ENCODE results near the gene PPP4R2.
A peak's percentile ranks its signal among the peaks of the same experiment; 100 is the strongest.

PPP4R2 gene, protein sequence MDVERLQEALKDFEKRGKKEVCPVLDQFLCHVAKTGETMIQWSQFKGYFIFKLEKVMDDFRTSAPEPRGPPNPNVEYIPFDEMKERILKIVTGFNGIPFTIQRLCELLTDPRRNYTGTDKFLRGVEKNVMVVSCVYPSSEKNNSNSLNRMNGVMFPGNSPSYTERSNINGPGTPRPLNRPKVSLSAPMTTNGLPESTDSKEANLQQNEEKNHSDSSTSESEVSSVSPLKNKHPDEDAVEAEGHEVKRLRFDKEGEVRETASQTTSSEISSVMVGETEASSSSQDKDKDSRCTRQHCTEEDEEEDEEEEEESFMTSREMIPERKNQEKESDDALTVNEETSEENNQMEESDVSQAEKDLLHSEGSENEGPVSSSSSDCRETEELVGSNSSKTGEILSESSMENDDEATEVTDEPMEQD

DNA sequence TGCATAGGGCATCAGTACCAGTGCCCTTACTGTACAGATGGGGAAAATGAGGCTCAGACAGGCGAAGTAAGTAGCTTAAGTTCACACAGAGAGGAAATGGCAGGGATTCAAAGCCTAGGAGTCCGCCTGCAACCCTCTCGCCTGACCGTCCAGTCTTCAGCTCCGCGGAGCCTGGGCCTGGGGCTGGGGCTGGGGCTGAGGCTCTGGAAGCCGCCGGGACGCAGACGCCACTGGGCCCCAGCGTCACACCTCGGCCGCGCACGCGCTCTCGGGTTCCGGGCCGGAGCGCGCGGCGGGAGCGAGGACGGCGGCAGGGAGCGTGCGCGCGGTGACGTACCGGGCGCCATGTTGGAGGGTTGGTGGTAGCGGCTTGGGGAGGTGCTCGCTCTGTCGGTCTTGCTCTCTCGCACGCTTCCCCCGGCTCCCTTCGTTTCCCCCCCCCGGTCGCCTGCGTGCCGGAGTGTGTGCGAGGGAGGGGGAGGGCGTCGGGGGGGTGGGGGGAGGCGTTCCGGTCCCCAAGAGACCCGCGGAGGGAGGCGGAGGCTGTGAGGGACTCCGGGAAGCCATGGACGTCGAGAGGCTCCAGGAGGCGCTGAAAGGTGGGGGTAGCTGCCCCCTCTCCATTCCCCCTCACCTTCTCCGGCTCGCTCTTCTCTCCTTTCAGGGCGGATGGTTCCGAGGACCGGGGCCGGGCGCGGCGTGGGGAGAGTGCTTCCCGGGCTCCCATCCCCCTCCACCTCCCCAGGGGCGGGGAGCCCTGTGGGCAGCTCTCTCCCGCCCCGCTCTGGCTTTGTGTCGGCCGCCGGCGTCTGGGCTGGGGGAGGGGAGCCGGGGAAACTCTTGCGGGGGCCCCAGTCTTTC, at the start of gene PPP4R2:
PPP4R2 (plus strand) TSS at position 339 of the 861 bp plus-strand sequence; CDS start at position 566, 227 bp downstream.
- DNase-seq: peak; percentile 78

DNA sequence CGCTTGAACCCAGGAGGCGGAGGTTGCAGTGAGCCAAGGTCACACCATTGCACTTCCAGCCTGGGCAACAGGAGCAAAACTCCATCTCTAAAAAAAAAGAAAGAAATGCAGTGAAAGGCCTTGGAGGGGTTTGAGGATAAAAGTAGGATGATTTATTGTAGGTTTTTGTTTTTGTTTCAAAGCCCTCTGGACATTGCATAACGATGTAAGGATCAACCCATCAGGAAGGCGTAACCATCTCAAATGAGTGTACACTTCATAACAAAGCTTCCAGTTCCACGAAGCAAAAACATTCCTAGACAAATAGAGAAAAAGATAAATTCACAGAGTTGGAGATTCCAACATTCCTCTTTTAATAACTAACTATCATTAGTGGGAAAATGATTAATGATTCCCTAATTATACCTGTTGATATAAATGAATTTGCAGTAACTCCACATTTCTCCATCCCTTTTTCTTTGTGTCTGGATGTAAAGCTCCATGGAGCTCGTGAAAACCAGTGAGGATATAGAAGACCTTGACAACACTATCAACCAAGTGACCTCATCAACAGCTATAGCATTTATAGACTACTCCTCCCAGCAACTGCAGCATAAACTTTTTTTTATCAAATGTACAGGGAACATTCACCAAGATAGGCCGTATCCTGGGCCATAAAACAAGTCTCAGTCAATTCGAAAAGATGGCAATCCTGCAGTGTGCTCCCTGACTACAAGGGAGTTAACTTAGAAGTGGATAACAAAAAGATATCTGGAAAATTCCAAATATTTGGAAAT, 48.7 kb upstream of the PPP4R2 start:
- DNase-seq: no peak

DNA sequence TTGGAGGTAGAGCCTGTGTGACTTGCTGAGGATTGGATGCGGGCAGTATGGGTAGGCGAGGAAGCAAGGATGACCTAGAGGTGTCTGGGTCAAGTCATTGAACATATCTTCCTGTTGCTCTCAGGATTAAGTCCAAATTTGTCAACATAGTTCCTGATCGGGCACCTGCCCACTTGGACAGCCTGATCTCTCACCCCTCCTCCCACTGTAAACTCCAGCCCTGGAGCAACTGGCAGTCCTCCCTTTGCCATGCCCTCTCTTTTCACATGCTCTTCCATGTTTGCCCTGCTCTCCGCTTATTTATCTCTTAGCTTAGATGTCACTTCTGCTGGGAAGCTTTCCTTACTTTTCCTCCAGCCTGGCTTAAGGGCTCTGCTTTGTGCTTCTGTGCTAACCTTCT, 47.6 kb upstream of the PPP4R2 start:
- no peak for DNase-seq

DNA sequence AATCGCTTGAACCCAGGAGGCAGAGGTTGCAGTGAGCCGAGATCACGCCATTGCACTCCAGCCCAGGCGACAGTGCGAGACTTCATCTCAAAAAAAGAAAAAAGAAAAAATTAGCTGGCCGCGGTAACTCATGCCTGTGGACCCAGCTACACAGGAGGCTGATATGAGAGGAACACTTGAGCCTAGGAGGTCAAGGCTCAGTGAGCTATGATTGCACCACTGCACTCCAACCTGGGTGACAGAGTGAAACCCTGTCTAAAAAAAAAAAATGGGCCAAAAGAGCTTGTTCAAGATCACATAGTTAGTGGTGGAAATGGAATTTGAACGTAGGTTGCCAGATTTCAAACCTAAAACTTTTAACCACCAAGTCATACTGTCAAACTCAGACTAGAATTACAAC, 46.2 kb upstream of the PPP4R2 start:
- no peak for DNase-seq

DNA sequence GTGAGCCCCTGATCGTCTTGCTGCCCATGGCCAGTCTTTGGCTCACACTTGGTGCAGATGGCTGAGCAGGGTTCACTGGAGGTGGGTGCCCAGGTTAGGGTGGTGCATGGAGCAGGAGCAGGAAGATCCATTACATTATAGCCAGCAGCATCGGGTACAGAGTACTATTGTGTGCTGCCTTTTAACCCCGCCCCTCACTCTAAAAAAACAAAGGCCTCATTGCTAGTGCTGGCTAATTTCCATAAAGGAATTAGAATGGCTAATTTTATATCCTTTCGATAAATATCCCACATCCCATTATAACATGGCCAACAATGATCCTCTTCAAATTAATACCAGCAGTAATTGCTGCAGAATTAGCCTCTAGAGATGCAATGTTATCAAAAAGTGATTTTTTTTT, 45.8 kb upstream of the PPP4R2 start:
- DNase-seq: no peak

DNA sequence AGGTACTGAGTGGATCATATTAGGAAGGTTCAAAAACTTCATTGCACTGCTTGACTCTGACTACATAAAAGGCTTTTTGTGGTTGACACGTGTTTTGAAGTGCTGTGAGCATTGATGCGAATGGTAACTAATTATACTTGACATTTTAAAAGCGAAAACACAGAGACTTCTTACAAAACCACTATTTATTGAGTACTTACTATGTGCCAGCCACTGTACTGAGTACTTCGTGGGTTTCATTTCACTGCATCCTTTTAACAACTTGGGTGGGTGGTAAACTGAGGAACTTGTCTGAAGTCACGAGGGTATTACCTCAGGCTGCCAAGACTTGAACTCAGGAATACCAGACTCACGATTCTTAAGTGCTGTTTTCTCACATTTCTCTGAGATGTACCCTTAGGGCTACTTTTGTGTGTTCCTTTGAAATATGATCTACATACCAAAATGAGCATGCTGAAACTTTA, 45.3 kb upstream of the PPP4R2 start:
- DNase-seq: no peak

DNA sequence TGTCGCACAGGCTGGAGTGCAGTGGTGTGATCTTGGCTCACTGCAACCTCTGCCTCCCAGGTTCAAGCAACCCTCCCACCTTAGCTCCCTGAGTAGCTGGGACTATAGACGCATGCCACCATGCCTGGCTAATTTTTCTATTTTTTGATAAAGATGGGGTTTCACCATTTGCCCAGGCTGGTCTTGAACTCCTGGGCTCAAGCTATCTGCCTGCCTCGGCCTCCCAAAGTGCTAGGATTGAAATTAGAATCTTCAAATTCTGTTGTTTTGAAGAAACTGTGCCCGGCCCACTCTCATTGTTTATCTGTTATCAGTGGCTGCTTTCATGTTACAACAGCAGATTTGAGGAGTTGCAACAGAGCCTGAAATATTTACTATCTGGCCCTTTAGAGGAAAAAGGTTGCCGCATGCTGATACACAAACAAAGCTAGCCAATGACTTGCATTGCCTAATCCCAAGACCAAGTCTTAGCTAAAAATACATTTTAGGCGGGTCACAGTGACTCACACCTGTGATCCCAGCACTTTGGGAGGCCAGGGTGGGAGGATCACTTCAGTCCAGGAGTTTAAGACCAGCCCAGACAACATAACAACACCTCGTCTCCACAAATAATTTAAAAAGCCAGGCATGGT, 43.2 kb upstream of the PPP4R2 start:
- DNase-seq: no peak

DNA sequence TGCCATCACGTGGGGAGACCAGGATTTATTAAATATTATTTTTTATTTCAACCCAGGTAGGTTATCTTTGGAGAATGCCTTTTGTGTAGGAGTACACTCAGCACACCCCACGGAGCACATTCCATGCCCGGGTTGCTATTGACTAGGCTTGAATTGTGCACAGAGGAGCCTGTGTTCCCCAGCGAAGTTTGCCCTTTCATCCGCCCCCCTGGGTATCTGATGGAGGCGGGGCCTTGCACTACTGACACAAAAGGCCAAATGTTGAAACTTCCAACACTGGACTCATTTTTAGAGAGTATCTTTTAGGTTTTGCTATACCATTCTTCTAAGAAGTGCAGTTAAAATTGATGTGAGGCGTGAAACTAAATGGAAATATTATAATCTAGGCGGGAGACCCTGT, 39.3 kb upstream of the PPP4R2 start:
- DNase-seq: no peak

DNA sequence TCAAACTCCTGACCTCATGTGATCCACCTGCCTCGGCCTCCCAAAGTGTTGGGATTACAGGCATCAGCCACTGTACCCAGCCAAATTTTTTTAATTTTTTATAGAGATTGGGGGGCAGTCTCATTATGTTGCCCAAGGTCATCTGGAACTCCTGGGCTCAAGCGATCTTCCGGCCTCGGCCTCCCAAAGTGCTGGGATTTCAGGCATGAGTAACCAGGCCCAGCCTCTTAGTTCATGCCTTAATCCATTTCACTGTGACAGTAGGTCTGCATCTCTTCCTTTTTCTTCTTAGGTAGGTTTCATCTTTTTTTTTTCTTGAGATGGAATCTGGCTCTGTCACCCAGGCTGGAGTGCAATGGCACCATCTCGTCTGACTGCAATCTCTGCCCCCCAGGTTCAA, 37.3 kb upstream of the PPP4R2 start:
- no peak for DNase-seq

DNA sequence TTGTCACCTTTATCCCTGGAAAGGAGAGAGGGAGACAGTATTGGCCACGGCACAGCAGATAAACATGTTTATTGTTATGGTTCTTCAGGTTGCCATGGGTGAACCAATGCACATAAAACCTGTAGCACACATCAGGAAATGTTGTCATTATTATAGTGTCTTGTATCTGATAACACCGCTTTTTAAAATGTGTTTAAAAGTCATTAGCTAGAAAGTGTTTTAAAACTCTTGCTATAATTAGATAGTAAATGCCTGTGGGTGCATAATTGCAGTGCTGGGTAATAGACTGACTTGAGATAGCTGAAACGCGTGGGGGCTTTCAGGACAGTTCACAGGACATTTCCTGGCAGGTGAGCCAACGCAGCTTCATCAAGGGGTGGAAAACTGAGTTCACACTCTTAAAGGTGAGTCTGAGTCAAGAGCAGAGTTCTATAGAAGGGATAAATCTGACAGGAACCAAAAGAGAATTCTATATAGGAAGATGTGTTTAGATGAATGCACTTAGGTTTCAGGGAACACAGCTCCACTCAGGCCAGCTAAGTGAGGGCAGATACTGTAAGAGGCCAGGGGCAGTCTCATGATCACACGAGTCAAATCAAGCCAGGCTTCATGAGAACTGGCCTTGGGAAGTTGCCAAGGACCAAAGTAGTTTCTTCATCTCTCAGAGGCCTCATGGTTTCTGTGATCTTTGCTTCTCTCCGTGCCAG, 35.6 kb upstream of the PPP4R2 start:
- DNase-seq: peak; percentile 3

DNA sequence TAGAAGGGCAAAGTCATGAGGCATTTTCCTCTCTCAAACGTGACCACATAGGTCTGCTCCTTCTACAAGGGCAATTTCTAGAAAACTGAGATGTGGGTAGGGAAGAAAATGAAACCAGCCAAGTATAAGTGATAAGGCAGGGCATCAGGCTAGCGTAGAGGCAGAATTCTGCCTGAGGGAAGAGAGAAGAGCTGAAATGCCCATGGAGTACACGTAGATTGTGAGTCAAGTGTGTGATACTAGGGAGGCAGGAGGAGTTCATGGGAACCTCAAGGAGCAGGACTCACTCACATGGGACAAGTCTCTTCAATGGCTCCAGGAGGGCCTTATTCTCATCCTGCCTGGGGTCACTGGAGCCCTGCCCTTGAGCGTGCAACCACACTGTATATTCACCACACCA, 34.9 kb upstream of the PPP4R2 start:
- no peak for DNase-seq

DNA sequence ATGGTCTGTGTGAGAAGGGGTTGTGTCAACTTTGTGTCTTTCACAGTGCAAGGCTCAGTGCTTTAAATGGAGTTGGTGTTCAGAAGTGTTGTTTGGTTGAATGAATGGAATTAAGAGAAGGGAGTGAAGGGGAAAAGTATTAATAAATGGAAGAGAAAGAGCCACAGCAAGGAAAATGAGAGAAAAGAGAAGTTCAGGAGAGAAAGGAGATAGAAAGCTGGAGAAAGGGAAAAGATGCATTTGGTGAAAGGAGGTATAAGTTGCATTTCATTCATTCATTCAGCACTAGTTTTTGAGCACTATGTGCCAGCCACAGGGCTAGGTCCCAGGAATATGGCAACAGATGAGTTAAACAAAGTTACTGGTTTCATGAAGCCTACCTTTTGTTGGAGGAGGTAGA, 34.3 kb upstream of the PPP4R2 start:
- DNase-seq: no peak

DNA sequence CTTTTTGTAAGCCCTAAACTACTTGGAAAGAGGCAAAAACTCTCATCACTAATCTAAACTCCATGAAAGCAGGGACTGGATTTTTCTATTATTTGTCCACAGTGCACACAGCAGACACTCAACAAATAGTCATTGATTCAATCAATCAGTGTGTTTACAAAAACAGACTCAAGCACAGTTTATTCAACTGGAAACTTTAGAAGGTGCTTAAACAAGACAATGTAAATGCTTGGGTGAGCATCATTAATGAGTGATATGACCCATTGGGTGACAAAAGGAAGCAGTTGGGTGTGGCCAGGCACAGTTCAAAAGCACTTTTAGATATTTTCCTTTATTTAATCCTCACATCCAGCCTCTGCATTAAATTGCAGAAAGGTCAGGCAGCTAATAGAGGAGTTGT, 32.0 kb upstream of the PPP4R2 start:
- no peak for DNase-seq

DNA sequence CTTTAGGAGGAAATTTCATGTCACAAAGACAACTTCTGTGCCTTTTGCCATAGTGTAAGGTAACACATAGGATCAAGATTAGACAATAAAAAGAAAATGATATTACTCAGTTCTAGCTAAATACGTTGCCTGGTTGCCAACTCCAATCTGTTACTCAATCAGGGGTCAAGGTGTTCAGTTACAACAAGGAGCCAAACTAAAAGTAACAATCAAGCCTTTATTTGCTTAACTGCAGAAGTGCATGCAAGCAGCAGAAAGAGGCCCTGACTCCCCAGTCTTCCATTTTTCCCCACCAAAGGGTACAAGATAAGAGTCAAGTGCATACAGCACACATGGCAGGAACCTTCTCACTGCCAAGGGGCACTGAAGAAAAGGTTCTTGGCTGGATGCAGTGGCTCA, 28.3 kb upstream of the PPP4R2 start:
- DNase-seq: no peak

DNA sequence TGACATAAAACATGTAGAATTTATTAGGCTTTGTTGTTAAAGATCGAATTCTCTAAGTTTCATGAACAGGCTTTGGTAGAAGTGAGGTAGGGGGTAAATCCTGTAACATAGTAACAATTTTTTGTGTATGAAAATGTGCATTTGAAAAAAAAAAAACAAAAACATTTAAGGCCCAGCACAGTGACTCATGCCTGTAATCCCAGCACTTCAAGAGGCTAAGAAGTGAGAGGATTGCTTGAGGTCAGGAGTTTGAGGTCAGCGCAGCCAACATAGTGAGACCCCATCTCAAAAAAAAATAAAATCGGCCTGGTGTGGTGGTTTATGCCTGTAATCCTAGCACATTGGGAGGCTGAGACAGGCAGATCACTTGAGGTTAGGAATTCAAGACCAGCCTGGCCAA, 26.8 kb upstream of the PPP4R2 start:
- DNase-seq: no peak

DNA sequence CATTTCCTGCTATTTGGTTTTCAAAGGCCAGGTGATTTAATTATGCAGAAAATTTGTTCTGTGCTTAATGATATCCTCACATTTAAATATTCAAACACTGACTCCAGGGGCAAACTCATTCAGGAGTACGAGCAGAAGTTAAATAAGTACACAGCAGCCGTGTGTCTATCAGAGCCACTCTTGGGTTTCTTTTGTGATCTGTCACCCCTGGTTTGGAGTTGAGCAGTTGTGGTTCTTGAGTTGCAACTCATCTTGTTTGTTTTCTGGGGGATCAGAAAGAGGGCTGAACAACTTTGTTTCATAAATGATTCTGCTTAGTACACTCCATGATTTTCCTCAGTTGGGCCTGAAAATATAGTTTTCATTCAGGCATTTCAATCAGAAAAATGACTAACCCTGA, 25.7 kb upstream of the PPP4R2 start:
- DNase-seq: no peak

DNA sequence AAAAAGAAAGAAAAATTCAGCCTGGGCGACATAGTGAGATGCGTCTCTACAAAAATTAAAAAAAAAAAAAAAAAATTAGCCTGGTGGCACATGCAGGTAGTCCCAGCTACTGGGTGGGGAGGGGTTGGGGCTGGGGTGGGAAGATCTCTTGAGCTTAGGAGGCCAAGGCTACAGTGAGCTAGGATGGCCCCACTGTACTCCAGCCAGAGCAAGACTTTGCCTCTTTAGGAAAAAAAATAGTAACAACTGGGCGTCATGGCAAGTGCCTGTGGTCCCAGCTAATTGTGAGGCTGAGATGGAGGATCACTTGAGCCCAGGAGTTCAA, 23.9 kb upstream of the PPP4R2 start:
- no peak for DNase-seq

DNA sequence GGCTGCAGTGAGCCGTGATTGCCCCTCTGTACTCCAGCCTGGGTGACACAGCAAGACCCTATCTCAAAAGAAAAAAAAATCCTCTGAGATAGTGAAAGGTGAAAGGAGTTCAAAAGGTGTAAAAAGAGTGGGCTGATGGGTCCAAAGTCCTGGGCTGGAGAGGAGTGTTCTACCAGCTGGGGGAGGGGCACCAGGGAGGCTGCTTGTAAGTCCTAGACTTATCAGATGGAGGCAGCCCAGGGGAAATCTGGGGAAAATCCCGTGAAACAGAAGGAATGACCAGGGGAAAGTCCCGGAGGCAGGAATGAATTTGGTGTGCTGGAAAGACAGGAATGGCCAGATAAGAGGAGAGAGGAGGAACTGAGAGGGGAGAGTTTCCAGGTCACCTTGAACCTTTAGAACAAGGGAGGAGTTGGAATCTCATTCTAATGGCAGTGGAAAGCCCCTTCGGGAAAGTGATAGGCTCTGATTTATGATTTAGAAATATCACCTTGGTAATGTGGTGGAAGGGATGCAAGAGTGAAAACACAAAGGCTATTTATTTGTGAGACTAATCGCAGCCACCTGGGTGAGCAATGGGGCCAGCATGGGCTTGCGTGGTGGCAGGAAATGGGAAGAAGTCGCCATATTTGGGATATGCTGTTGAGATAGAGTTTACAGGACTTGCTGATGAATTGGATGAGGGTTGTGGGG, 23.4 kb upstream of the PPP4R2 start:
- no peak for DNase-seq

DNA sequence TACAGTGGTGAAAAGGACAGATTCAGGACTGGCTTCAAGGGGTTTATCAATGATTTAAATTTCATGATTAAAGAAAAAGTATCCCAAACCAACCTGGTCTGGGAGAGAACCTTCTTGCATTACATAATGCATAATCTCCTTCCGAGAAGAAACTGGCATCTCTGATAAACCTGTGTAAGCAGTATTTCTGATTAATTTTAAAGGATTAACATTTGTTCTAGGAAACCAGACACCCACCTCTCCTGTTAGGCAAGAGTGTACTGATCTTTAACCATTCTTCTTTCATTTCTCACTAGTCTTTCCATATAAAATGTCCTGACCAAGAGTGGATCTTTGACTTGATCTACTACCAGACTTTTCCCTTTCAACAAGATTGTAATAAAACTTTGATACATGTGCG, 22.8 kb upstream of the PPP4R2 start:
- DNase-seq: no peak

DNA sequence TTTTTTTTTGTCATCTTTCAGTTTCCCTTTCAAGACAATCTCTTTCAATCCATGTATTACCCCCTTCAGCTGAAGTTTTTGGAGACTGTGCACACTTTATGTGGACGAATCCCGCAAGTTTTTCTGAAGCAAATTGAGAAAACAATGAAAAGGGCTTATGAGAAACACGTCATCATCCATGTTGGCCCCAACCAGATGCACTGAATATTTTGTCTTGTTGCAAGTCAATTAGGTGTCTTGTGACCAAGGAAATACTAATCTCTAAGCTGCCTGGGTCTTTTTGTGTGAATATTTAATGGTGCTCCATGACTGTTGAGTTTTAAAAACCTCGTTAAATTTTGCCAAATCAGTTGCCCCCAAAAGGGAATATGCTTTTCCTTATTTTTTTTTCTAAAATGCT, 21.7 kb upstream of the PPP4R2 start:
- DNase-seq: no peak

DNA sequence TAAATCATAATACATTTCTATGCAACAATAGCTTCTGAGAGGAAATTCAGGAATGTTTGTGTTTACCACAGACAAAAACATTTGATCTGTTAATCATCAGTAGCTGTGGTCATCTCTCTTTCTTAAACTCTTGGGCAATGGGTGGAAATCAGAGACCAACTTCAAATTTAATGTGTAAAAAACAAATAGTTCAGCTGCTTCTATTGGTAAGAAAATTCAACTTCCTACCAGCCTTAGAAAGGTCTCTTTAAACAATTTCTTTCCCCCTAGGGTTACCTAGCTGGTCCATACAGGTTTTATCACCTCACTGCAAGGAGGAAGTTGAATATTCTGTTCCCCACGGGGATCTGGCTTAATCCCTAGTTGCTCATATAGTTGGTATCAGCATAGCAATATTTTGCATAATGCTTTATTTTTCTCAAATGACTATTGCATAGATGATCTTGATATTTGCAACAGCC, 20.3 kb upstream of the PPP4R2 start:
- DNase-seq: no peak

Measured in NCI-H146 (cell line).